CD4-positive, alpha-beta T cell treated with Interferon alpha-2 for 1 hour (primary cell): ENCODE measurements around the gene RELL1.
A peak's percentile ranks its signal among the peaks of the same experiment; 100 is the strongest.

Source experiments
- DNase-seq, 2 donors: peaks; one replicate each; pipeline ENCODE4 v3.0.0-alpha.2; 2020 to 2022

The RELL1 gene

DNA sequence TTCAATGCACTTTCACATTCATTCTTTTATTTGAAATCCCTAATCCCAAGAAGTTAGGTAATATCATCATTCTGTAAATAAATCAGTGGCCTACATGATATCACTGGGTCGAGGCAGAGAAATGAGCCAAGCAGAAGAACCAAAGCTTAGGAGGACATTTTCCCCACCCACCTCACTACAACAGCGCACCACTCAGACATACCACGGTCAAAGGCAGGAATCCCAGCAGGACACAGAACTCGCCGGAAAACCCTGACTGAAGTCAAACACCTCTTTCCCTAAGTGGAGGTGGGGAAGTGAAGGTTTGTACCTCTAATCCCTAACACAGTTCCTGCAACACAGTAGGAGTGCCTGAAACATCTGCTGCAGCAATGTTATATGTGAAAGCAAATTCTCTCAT is 21.5 kb downstream of the RELL1 start:
- no peak for DNase-seq

DNA sequence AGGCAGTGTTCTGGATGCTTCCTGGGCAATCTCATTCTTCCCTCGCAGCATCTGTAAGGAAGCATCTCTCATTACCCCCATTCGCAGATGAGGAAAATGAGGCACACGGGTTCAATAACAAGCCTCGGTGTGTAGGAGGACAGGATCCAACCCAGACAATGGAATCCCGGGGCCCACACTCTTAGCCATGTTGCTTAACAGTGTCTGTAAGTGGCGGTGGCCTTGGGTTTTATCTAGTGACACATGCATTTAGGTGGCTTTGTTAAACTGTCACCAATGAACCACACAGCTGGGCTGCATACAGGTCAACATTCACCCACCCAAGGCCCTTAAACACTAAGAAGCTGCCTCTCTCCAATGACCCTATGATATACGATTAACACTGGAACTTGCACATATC is 22.6 kb downstream of the RELL1 start:
- DNase-seq: no peak

DNA sequence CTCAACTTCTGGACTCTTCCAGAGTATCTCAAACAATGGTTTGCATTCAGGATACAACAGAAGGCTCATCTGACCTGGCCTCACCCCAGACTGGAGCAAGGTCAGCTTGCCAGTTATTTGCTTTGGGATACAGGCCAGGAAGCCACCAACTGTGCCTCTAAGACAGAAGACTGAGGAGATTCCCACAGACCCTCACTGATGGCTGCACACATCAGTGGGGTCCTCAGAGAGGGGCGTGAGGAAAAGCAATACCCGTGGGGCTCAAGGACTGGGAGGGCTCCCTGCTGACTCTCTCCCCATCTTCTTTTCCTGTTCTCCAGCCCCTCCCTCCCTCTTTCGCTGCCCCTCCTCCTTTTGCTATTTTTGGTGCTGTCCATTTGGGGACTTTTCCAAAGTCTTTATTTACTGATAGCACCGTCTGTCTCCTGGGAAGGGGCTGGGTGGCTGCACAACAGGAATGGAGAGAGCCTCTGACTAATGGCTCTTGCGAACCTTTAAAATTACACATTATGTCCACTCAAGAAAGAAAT is 23.2 kb downstream of the RELL1 start:
- no peak for DNase-seq

- DNase-seq: no peak
Measured at GRCh38 chr4:37662251-37662650, 23.9 kb downstream of the RELL1 start.

- no peak for DNase-seq
Measured at GRCh38 chr4:37661772-37662171, 24.4 kb downstream of the RELL1 start.

- DNase-seq: no peak
Measured at GRCh38 chr4:37659696-37660095, 26.5 kb downstream of the RELL1 start.

DNA sequence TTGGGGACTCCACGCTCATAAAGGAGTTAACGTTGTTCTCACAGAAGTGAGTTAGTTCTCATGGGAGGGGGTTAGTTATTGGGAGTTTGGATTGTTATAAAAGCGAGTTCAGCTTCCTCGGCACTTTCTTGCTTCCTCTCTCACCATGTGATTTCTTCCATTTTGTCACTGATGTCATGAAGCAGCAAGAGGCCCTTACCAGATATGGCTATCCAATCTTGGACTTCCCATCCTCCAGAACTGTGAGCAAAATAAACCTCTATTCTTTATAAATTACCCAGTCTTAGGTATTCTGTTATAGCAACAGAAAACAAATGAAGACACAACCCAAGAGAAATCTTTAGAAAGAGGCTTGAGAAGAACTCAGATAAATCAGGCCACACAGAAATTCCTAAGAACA is 29.5 kb downstream of the RELL1 start:
- no peak for DNase-seq

DNA sequence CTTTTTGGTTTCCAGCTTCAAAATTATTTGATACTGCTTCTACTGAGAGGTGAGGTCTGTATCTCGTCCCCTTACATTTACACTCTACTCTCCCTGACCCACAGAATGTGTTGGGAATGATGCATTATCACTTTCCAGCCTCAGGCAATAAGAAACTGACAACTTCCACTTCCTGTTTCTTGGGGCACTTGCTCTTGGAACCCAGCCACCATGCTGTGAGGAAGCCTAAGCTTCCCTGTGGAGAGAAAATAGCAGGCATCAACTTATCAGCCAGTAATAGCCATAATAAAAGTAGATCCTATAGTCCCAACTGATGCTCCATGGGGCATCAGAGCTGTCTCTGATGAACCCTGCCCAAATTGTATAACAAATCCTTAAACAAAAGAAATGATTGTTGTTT is 32.6 kb downstream of the RELL1 start:
- no peak for DNase-seq

GRCh38 chr4:37652747-37653527 is 33.2 kb downstream of the RELL1 start:
- no peak for DNase-seq

DNA sequence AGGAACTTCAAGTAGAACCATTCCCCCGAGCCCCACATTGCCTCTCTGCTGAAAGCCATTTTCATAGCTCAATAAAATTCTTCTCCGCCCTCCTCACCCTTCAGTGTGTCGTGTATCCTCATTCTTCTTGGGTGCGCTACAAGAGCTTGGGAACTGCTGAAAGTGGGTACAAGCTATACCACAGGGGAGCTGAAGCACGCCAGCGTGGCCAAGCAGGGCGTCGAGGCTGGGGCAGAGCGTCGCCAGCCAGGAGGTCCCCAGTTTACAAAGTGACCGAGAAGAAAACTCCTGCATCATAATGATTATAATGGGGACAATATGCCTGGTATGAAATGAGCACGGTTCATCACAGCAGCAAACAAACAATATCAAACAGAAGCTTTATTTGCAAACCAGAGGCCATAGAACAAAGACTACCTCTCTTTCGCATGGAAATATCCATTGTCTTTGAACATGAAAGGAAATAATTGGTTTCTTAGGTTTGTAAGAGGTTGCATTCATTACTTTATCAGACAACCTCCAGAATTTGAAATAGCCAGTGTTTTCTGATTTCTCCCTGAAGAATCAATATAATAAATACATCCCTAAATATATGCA is 34.3 kb downstream of the RELL1 start:
- no peak for DNase-seq

DNA sequence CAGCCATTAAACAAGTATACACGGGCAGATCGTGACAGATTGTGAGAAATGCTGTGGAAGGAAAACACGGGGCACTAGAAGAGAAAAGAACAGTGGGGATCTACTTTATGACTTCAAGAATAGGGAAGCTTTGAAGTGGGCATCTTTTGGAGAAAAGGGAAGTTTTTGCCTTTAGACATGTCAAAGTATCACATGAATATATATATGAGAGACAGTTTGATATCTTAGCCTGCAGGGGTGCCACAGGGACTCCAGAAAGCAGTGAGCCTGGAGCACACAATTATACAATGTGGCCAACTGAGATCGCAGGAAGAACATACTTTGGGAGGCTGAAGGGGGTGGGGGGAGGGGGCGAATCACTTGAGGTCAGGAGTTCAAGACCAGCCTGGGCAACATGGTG is 35.7 kb downstream of the RELL1 start:
- no peak for DNase-seq

DNA sequence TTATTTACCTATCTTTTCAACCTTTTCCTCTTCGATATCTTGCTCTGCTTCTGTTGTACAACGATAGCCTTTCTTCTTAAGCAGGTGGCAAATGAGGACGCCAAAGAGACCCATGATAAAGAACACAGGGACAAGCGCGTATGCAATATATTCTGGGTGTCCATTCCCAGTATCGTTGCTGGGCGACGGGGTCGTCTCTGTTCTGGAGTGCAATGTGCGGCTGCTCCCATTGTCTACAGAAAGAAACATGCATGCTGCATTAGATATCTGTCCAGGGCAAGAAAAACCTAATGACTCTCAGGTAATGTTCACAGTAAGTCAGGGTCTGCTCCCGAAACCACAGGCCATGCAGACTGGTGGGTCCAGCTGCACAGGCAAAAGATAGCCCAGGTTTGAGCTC is 36.9 kb downstream of the RELL1 start:
- no peak for DNase-seq

- DNase-seq: peak in 1 of 2 donors; percentile 27
Measured at GRCh38 chr4:37648084-37648817, 37.9 kb downstream of the RELL1 start.

DNA sequence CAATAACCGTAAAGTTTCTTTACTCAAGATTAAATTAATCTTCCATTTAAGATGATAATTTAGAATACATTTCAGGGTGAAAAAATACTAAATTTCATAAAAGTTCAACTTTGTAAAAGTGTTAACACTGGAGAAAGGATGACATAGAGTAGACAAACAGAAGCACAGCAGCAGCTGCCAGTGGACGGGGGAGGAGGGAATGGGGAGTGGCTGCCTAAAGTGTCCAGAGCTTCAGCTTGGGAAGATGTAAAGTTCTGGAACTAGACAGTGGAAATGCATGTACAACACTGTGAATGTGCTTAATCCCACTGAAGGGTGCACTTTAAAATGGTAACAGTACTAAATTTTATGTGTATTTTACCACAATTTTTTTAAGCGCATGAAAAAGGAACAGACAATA is 39.9 kb downstream of the RELL1 start:
- DNase-seq: no peak

- DNase-seq: no peak
Measured at GRCh38 chr4:37645736-37646135, 40.4 kb downstream of the RELL1 start.

DNA sequence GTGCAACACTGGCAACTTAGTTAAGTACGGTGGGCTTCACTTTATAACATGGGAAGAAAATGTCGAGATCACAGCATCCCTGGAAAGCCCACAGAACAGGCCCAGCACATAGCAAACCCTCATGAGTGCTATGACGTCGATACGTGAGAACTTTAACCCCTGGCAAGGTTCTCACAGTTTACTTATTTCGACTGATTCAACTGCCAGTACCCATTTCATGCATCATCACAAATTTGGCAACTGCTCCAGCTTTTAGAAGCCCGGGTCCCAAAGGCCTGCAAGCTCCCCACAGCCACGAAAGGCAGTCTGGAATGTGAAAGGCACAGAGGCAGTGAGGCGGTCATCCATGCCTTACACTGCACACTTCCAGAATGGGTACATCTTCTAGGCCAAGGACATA is 41.2 kb downstream of the RELL1 start:
- no peak for DNase-seq

- DNase-seq: no peak
Measured at GRCh38 chr4:37641886-37642849, 44.0 kb downstream of the RELL1 start.

DNA sequence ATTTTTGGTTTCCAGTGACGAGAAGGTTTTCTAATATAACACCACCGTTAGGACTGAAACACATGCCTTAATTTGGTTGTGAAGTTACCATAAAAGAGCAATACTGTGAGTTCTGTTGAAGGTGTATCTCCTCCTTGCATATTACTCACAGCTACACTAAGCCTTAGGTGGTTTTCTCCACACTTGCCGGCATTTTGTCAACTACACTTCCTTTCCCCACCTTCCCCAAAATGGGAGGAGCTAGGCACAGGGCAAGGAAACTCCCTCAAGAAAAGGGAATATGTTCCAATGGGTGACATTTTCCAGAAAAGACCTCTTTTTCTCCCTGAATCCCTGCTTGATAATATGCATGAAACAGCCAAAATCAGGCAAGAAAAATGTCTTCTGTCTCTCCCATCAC is 44.8 kb downstream of the RELL1 start:
- no peak for DNase-seq

DNA sequence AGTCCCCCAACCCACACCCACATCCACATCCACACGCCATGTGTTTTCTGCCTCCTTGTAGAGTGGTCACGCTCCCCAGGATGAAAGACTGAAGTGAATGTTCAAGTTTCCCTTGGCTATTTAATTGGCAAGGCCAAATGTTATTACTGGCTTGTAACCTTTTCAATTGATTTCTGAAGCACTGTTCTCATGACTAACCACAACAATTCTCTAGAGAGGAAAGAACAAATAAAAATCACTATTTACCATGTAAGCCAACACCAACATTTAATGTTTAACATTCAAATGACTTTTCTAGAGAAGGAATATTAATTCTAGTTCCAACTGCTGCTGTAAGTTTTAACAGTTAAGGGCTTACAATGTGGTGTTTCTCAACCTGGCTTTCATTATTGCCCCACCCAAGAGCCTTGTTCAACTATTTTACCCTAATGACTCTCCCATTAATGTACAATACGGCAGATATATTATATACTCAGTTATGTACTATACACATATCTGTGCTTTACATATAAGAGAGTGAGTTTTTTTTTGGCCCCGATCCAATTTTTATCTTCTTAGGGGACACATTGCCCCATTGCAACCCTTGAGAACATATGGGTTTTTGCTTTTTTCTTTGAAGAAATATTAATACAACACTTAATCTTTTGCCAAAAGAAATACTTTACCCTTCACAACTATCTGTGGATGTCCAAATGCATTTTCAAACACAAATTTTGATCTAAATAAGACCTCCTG is 46.5 kb downstream of the RELL1 start:
- no peak for DNase-seq

DNA sequence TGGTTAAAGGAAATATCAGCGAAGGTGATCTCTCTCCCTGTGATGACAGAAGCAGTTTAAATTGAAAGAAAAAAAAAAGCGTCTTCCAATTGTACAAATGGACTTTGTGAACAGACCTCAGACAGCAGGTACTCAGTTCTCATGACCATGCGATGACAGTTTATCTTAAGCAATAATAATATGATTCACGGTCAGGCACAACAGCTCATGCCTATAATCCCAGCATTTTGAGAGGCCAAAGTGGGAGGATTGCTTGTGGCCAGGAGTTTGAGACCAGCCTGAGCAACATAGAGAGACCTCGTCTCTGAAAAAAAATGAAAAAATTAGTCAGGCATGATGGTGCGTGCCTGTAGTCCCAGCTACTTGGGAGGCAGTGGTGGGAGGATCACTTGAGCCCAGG is 51.0 kb downstream of the RELL1 start:
- no peak for DNase-seq

- DNase-seq: no peak
Measured at GRCh38 chr4:37634180-37634579, 52.0 kb downstream of the RELL1 start.

DNA sequence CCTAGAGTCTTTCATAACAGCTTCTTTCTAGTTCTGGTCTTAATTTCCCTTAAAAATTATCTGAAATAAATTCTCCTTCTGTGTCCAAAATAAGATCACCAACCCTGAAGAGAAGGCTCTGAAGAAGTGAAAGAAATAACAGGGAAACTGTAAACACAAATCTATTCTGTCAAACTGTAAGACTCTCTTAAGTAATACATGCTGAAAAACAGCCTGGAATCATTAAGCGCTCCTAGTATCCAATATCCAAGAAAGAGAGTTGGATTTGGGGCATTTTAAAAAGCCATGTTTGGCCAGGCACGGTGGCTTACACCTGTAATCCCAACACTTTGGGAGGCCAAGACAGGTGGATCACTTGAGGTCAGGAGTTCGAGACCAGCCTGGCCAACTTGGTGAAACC is 53.3 kb downstream of the RELL1 start:
- DNase-seq: no peak
